NOMO-1 treated with DMSO at 0.1 percent for 48 hours (cell line): ENCODE results near the gene ARHGEF7.
"Not testable (repeated sequence)": the region's sequence is repeated elsewhere in the genome, so short reads cannot be mapped to it uniquely, and the experiment has no call there.

Experiments
- DNase-seq: peaks from one replicate; lab custom pipeline; 2025; ENCODE audit not compliant: unreplicated experiment; lab: John Stamatoyannopoulos, UW

Gene ARHGEF7

DNA sequence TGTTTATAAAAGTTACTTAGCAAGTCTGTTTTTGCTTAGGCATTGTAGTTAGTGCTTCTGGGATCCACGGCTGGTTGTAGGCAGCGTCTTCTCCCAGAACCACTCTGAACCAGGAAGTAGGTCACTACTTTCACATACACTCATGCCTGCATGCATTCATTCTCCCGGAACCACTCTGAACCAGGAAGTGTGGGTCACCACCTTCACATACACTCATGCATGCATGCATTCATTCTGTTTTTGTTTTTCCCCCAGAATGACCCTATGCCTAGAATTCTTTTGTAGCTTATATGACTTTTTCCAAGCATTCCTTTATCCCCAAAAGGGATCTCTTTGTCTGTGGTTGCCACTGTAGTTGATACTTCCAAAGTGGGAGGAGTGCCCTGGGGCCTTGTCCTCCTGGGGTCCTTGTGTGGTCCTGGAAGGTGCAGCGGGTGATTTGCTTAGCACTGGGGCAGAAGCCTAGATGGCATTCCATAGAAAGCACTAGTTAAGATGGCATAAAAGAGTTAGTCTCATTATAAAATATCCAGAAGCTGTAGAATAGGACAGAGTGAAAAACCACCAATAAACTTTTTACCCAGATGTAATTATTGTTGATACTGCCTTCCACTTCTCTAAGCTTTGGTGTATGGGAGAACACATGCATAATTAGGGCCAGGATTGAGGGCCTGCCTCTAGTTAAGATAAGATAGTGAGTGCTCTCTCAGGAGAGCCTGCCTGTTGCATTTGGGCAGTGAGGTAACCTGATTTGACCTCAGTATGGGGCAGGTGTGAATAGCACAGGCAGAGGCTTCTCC is 136.7 kb downstream of the ARHGEF7 start:
- no peak for DNase-seq

DNA sequence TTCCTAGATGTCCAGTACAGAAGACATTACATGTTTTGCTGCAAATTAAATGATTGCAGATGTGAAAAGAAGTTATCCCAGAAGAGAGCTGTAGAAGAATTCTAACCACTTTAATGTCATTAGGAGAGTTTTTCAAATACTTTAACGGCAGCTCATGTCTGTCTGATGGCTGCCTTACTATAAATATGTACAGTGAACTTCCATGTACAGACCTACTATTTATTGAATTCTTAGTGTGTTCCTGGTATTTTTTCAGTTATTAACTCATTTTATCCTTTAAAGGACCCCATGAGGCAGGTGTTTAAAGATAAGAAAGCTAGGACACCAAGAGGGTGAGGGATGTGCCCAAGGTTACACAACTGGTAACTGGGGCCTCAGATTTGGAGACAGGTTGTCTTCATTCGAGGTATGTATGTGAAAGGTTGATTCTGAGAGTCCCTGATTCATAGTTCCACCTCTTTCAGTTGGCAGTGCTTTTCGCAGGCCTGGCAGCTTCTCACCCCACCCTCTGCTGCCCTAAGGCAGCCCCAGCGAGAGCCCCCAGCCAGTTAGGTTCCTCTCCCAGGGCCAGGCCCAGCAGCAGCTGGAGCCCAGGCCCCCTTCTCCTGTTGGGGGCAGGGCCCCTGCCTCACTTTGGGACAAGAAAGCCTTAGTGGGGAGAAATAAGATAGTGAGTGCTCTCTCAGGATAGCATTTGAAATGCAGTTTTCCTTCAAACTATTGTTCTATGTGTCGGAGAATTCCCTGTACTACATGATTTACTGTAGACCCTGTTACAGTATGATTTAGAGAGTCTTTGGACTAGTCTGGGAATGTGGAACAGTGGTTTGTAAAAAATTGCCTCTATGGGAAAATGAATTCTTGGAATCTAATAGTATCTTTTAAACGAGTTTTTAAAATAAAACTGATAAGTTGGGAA is 137.6 kb downstream of the ARHGEF7 start:
- no peak for DNase-seq

DNA sequence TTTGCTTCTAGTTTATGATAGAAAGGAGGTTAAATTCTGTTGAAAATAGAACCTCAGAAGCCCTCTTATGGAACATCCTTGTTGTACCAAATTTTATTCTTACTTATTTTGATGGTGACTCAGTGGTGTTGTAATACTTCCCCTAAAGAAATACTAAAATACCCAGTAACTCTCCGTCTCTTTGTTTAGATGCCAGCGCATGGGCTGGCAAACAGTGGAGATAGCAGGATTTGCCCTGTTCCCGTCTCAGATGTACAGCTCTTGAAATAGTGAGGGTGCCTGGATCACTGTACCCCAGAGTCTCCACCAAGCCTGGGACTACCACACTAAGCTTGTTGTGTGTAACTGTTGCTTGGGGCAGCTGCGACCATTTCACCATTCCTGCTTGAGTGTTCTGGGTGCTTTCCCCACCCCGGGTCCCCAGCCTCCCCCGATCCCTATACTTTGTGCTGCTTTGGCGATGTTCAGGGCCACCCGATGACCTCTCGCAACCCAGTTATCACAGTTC is 138.3 kb downstream of the ARHGEF7 start:
- no peak for DNase-seq

DNA sequence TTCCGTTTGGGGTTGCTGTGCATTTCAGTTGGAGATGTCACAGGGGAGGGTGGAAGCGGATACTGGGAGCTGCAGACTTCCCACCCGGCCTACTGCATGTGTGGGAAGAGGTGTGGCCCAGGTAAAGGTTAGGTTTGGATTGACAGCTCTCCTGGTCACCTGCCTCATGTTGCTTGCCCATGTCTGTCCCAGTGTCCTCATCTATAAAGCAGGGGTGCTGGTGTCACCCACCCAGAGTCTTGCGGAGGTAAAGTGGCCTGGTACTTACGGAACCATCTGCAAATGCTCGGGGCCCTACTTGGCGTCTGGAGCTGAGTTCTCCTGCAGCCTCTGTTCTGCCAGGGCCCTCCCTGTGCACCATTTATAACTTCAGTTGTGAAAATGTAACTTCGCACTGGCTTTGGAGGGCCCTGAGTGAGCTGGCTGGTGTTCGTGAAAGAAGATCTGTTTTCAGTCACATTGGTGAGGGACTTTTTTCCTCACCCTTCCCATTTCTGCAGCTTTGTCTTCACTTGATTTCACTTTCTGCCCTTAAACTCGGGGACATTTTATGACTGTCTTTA is 140.2 kb downstream of the ARHGEF7 start:
- DNase-seq, result no peak

DNA sequence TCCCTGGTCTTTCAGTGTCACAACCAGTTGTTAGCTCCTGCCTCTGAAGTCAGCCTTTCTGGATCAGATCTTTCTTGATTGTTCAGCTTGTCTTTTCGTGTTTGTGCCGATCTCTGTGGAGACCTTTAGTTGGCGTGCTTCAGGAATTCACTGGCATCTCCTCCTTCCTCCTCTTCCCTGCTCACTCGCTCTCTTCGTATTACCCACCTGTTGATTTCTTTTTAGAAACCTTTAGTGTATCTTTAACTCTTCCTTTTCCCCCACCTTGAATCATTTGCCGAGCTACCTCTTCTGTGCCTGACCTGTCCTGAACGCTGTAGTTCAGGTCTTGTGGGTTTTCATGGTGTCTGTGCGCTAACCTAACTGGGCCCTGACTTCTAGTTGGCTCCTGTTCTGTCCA is 141.3 kb downstream of the ARHGEF7 start:
- DNase-seq, result no peak

DNA sequence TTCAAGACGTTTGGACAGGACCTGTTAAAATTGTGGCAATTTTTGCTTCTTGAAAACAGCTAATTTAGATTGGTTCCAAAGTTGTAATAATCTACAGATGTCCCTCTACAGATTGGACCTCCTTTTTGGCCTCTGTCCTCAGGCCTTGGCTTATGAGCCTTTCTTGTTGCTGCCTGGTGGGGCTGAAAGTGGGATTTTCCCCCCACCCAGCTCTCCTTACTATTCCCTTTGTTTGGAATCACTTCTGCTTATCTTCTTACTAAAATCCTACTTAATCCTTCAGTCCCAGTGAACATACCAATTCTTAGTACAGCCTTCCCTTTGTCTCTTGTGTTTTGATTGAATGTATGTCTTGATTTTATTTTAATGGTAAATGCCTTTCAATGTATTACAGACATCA is 141.8 kb downstream of the ARHGEF7 start:
- no peak for DNase-seq

DNA sequence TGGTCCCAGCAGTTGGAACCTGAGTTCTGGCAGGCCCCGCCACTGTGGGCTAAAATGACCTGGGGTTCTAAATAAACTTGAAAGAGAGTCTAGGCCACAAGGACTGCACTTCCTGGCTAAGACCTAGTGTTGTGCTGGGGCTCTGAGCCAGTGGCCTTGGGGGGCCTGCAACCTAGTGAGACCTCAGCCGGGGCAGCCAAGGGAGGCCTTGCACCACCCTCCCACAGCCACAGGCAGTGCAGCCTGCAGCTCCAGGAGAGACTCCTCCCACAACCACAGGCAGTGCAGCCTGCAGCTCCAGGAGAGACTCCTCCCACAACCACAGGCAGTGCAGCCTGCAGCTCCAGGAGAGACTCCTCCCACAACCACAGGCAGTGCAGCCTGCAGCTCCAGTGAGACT is 142.8 kb downstream of the ARHGEF7 start:
- not testable (repeated sequence) for DNase-seq

DNA sequence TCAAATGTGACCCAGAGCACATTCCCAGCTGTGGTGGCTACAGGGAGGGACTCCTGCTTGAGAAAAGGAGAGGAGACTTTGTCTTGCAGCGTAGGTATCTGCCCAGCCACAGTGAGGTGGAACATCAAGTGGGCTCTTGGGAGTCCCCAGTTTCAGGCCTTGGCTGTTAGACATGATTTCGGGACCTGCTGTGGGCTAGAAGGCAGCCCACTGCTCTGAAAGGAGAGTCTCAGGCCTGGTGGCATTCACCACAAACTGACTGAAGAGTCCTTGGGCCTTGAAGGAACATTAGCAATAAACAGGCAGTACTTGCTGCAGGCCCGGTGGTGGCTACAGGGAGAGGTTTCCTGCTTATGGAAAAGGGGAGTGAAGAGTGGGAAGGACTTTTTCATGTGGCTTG is 143.5 kb downstream of the ARHGEF7 start:
- no peak for DNase-seq

DNA sequence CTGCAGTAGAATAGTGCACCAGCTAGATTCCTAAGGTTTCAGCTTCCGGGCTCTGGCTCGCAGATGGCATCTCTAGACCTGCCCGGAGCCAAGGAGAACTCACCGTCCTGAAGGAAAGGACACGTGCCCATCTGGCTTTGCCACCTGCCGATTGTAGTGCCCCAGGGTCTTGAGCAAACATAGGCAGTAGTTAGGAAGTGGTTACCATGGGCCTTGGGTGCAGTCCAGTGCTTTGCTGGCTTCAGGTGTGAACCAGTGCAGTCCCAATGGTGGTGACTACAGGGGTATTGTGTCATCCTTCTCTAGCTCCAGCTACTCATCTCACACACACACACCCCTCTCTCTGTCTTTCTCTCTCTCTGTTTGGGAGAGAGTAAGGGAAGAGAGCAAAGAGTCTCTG is 143.9 kb downstream of the ARHGEF7 start:
- no peak for DNase-seq

DNA sequence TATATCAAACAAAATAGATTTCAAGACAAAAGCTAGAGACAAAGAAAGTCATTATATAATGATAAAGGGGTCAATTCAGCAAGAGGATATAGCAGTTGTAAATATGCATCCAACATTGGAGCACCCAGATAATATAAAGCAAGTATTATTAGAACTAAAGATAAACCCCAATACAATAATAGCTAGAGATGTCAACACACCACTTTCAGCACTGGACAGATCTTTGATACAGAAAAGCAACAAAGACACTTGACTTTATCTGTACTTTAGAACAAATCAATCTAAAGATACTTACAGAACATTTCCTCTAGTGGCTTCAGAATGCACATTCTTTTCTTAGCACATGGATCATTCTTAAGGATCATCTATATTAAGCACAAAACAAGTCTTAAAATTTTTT is 146.2 kb downstream of the ARHGEF7 start:
- DNase-seq, result no peak

DNA sequence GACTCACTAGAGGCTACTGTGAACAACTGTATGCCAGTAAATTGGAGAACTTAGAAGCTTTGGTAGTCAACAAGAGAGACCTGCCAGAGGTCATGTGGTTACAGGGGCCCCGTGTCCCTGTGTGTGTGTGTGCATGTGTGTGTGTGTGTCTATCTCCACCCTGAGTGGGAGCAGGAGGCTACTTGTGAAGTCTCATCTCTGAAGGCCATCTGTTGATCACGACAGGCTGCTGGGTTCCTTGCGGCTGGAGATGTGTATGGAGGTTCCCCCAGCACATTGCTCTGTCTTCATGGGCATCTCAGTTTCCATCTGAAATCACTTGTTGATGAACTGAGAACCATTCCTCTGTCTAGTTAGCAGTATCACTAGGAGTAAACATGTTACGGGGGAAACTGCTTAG is 147.2 kb downstream of the ARHGEF7 start:
- no peak for DNase-seq

DNA sequence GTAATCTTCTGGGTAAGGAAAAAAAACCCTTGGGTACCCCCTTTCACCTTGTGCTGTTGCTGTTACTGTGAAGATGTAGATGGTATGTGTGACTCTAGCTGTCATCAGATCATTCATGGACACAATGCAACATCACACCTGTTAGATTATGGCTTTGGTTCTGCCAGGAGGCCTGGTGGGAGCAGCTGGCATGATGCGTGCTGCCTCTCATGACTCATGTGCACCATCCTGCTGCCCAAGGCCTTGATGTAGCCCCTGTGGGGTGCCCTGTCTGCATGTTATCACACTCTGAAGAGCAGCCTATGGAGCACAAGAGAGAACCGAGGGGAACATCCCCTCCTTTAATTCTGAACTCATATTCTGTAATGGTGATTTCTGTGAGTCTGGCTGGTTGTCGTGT is 147.6 kb downstream of the ARHGEF7 start:
- no peak for DNase-seq

DNA sequence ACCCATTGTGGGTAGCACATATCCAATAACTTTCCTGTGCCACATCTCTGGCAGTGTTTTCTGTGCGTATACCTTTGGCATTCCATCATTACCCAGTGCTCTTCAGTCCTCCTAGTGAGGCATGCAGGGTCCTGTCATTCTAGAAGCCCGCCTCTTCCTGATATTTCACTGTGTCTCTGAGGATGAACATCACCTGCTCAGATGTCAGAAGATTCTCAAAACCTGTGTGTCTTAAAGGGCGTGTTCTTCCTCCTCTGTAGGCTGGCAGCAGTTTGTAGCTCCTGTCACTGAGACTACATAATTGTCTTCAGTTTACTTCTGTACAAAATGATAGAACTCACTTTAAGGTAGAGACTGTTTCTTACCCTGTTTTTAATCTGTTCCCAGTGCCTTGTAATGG is 148.5 kb downstream of the ARHGEF7 start:
- no peak for DNase-seq

DNA sequence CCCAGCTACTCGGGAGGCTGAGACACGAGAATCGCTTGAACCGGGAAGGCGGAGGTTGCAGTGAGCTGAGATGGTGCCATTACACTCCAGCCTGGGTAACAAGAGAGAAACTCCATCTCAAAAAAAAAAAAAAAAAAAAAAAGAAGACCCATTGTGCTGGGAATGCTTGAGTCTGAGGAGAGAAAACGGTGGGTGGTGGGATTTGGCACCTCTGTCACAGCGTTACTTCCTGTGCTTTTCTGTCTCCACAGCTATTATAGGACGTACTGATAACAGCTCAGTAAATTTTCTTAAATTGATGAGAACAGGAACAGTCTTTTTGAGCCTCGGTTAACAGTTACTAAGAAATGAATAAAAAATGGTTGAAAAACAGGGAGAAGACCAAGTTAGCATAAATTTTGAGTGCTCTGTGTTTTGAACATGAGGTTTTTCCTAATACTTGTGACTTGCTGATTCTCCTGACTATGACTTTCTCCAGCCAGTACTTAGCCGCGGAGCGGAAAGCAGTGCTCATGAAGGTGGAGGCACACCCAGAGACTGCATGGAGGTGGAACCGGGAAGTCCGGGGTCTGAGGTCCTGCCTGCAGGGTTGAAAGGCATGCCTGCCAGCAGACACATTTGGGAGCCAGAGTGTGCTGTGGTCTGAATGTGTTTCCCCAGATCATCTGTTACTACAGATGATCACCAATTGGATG is 150.0 kb downstream of the ARHGEF7 start:
- DNase-seq, result no peak

DNA sequence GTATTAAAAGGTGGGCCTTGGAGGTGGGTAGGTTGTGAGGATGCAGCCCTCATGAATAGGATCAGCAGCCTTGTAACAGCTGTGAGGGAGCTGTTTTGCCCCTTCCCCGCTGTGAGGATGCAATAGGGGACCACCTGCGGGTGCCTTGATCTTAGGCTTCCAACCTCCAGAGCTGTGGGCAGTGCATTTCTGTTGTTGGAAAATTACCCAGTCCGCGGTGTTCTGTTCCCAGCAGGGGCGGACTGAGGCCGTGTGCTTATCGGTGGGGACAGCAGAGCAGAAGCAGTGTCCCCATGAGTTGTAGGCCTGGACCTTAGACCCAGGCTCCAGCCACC is 150.6 kb downstream of the ARHGEF7 start:
- DNase-seq, result no peak

DNA sequence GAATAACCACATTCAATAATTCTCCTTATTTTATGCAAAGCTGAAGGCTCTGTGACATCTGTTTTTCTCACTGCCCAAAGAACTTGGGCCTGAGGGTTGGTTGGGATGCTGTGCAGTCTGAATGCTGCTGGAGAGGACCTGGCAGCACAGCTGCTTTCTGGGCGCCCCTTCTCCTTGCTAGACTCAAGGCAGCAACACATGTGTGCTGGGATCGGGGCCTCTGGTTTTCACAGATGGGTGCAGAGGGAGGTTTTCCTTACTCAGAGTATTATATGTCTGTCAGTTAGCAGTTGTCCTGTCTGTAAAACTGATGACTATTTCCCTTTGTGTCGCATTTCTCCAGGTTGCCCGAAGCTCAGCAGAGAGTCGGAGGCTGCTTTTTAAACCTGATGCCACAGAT is 152.1 kb downstream of the ARHGEF7 start:
- no peak for DNase-seq

DNA sequence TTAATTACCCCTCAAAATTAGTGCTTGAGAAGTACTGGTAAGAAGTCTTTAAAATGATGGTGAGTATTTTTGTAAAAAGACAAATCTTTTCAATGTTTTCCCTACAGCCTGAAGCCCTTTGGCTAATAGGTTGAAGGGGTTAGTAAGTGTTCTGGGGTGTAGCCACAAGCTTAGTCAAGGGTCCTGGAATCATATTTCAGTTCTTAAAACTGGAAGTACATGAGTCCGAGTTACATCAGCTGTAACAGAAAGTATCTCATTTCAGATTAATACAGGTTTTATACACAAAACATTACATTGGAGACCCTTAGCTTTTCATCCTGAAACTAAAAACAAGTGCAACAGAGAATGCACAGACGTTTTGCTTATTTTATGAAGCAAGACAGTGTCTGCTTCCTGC is 152.7 kb downstream of the ARHGEF7 start:
- no peak for DNase-seq

DNA sequence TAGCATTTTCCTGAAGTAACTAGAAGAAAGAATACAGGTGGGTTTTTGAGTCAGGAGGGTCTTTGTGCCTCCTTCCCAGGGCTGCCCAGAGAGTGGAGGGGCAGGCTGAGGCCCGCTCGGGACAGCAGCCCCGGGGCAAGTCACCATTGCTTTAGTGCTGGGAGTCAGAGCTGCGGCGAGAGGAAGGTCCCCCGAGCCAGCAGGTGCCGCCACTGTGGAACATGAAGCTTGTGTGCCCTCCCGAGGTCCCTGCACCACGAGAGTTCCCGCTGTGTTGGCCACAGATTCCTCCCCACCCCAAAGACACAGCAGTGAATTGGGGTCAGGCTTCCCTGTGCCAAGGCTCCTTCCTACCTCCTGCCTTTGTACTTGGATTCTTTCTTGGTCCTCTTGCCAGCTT is 154.4 kb downstream of the ARHGEF7 start:
- no peak for DNase-seq

DNA sequence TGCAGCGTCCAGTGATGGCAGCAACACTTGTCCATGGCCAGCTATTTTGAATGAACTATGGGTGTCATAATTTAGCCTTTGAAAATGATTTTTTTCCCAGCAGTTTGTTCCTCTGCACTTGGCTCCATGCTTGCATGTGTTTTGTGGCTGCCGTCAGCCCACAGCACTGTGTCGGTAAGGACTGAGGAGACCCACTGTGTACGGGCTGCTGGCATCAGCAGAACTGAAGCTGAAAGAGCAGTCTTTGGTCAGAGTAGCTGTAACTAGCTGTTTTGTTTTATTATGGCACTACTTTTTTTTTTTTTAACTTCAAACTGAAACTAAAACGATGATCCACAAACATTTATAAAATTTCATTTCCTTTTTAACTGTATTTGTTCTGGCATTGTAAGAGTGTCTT is 155.0 kb downstream of the ARHGEF7 start:
- no peak for DNase-seq

DNA sequence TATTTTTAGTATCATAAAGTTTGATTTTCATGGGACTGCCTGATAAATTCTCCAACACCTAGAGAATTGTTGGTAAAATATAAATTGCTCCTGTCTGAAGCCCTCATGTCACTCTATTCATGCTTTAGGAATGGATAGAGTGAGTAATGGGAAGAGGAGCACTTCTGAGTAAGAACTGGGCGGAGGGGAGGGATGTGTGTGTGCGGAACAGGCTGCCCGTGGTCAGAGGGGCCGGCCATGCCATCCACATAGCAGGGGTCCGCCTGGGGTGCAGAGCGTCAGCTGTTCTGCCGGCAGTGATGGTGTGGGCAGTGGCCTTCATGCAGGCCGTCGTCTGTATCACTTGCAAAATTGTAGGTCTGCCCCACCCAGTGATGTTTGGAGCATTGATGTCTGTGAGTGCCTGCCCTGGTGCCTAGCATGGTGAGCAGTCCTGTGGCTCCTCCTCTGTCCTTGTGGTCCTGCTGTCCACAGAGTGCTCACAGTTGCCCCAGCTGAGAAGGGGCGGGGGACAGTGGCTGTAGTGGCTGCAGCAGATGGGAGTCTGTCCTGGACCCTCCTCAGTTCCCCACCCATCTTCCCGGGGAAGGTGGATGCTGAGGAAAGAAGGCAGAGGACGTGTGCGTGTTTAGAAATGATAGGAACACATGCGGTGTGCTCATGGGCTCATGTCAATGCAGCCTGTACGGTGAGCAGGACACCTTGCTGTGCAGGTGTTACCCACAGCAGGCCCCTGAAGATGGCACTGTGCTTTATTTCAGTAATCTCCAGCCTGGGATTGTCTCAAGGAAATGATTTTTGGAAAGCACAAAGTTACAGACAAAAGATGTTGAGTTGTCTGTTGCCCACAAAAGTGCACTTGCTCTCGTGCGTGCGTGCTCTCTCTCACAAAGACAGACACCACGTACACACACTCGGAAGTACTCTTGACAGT is 155.9 kb downstream of the ARHGEF7 start:
- DNase-seq, result no peak
